GM18519 (cell line): ENCODE measurements around the gene DOCK2.
A peak's percentile ranks its signal among the peaks of the same experiment; 100 is the strongest.

ENCODE experiments used
- ATAC-seq: cut with Tn5 transposase; IDR thresholded peaks from one replicate; pipeline ENCODE4 v1.9.1; 2021; ENCODE audit warnings: mild to moderate bottlenecking, moderate library complexity; ENCODE audit not compliant: unreplicated experiment, low FRiP score

The DOCK2 gene

GRCh38 chr5:169778622-169779596, 141.8 kb downstream of the DOCK2 start:
- ATAC-seq: peak; percentile 92

GRCh38 chr5:169781420-169782345, 144.6 kb downstream of the DOCK2 start:
- no peak for ATAC-seq

GRCh38 chr5:169785771-169786618, 148.9 kb downstream of the DOCK2 start:
- ATAC-seq: no peak

GRCh38 chr5:169788168-169788567, 151.1 kb downstream of the DOCK2 start:
- ATAC-seq: no peak

GRCh38 chr5:169789417-169789940, 152.4 kb downstream of the DOCK2 start:
- no peak for ATAC-seq

- no peak for ATAC-seq
Measured at GRCh38 chr5:169791251-169791650, 154.2 kb downstream of the DOCK2 start.

- no peak for ATAC-seq
Measured at GRCh38 chr5:169795338-169795737, 158.3 kb downstream of the DOCK2 start.

- ATAC-seq: no peak
Measured at GRCh38 chr5:169796731-169797130, 159.7 kb downstream of the DOCK2 start.

GRCh38 chr5:169797577-169797976, 160.5 kb downstream of the DOCK2 start:
- no peak for ATAC-seq

GRCh38 chr5:169798438-169798837, 161.4 kb downstream of the DOCK2 start:
- no peak for ATAC-seq

- no peak for ATAC-seq
Measured at GRCh38 chr5:169798906-169799660, 162.0 kb downstream of the DOCK2 start.

- no peak for ATAC-seq
Measured at GRCh38 chr5:169801324-169801777, 164.3 kb downstream of the DOCK2 start.

- ATAC-seq: no peak
Measured at GRCh38 chr5:169801781-169802180, 164.7 kb downstream of the DOCK2 start.

GRCh38 chr5:169803077-169803981, 166.3 kb downstream of the DOCK2 start:
- ATAC-seq: no peak

GRCh38 chr5:169804861-169805260, 167.8 kb downstream of the DOCK2 start:
- ATAC-seq: no peak

GRCh38 chr5:169805527-169805934, 168.5 kb downstream of the DOCK2 start:
- ATAC-seq: peak; percentile 81

- ATAC-seq: peak; percentile 44
Measured at GRCh38 chr5:169805937-169806700, 169.0 kb downstream of the DOCK2 start.
